WTC11 (cell line): ENCODE results near the gene DHX8. TPM values are rescaled to one million over a fixed set of nuclear protein-coding genes. Genes with fewer than 3 reads are reported as not detected.

ENCODE experiments used
- ATAC-seq: fragments of 200-7000 bp; cut with Tn5 transposase; 2 replicates; pipeline ENCODE4 v1.10.0; 2021; ENCODE audit warnings: mild to moderate bottlenecking, moderate library complexity
- CTCF ChIA-PET: fragments of 300-600 bp; sonication (Branson Sonifier 250); formaldehyde crosslinking; loops from one replicate; lab custom pipeline; 2021; ENCODE audit warnings: antibody characterized with exemption; lab: Charles Lee
- POLR2A ChIA-PET: fragments of 350-600 bp; sonication (Branson Sonifier 250); formaldehyde crosslinking; loops from one replicate; lab custom pipeline; 2021; ENCODE audit warnings: antibody characterized with exemption; lab: Charles Lee
- DNase-seq: peaks from one replicate; pipeline ENCODE4 v3.0.0; 2021; ENCODE audit warnings: low spot score
- H3K27ac Mint-ChIP-seq: 2 replicates; pipeline ENCODE4 v1.8.0; 2021; ENCODE audit warnings: mixed read lengths
- H3K27me3 Mint-ChIP-seq: 2 replicates; pipeline ENCODE4 v1.8.0; 2021; ENCODE audit warnings: low read depth, mild to moderate bottlenecking, moderate library complexity, mixed read lengths
- H3K36me3 Mint-ChIP-seq: 2 replicates; pipeline ENCODE4 v1.8.0; 2021; ENCODE audit warnings: mixed read lengths
- H3K4me1 Mint-ChIP-seq: 2 replicates; pipeline ENCODE4 v1.8.0; 2022; ENCODE audit warnings: mixed read lengths
- H3K4me3 Mint-ChIP-seq: 2 replicates; pipeline ENCODE4 v1.8.0; 2021; ENCODE audit warnings: mild to moderate bottlenecking, moderate library complexity, mixed read lengths
- H3K9me3 Mint-ChIP-seq: 2 replicates; pipeline ENCODE4 v1.8.0; 2021; ENCODE audit warnings: mixed read lengths
- ATF1 ChIP-seq: sonication (generic); formaldehyde crosslinking; IDR thresholded peaks from 2 replicates; pipeline ENCODE4 v1.8.1; 2023; ENCODE audit warnings: mild to moderate bottlenecking, moderate library complexity, missing genetic modification reagents
- ATF3 ChIP-seq: sonication (generic); formaldehyde crosslinking; conservative IDR thresholded peaks from 2 replicates; pipeline ENCODE4 v1.8.1; 2022; ENCODE audit warnings: mild to moderate bottlenecking, missing genetic modification reagents
- CDX4 ChIP-seq: fragments of 250-450 bp; sonication (Bioruptor Pico); IDR thresholded peaks from 2 replicates; pipeline ENCODE4 v1.9.0; 2021; ENCODE audit warnings: moderate library complexity, mild to moderate bottlenecking, inconsistent platforms, borderline replicate concordance
- E2F1 ChIP-seq: sonication (generic); formaldehyde crosslinking; IDR thresholded peaks from 2 replicates; pipeline ENCODE4 v1.8.0; 2022; ENCODE audit warnings: mild to moderate bottlenecking, missing genetic modification reagents
- E2F4 ChIP-seq: sonication (generic); formaldehyde crosslinking; IDR thresholded peaks from 2 replicates; pipeline ENCODE4 v1.8.1; 2022; ENCODE audit warnings: low read depth, mild to moderate bottlenecking, moderate library complexity, missing genetic modification reagents, borderline replicate concordance
- E2F5 ChIP-seq: sonication (generic); formaldehyde crosslinking; IDR thresholded peaks from 2 replicates; pipeline ENCODE4 v1.8.1; 2022; ENCODE audit warnings: mild to moderate bottlenecking, moderate library complexity, missing genetic modification reagents
- EMX1 ChIP-seq: fragments of 250-450 bp; sonication (Bioruptor Pico); IDR thresholded peaks from 2 replicates; pipeline ENCODE4 v1.8.0; 2021; ENCODE audit warnings: mild to moderate bottlenecking
- ERG ChIP-seq: fragments of 250-450 bp; sonication (Bioruptor Pico); IDR thresholded peaks from 2 replicates; pipeline ENCODE4 v1.8.0; 2021; ENCODE audit warnings: mild to moderate bottlenecking
- FOXJ3 ChIP-seq: sonication (generic); formaldehyde crosslinking; IDR thresholded peaks from 2 replicates; pipeline ENCODE4 v1.9.0; 2021; ENCODE audit warnings: missing genetic modification reagents, mild to moderate bottlenecking, borderline replicate concordance
- FOXK1 ChIP-seq: sonication (generic); formaldehyde crosslinking; IDR thresholded peaks from 2 replicates; pipeline ENCODE4 v1.8.0; 2022; ENCODE audit warnings: mild to moderate bottlenecking, moderate library complexity, missing genetic modification reagents
- GTF2I ChIP-seq: fragments of 250-450 bp; sonication (Bioruptor Pico); conservative IDR thresholded peaks from 2 replicates; pipeline ENCODE4 v1.4.0; 2021; ENCODE audit warnings: mild to moderate bottlenecking
- HMGA2 ChIP-seq: fragments of 250-450 bp; sonication (Bioruptor Pico); IDR thresholded peaks from 2 replicates; pipeline ENCODE4 v1.4.0; 2021; ENCODE audit warnings: mild to moderate bottlenecking, moderate library complexity
- JUN ChIP-seq: sonication (generic); formaldehyde crosslinking; IDR thresholded peaks from 2 replicates; pipeline ENCODE4 v1.8.0; 2023; ENCODE audit warnings: mild to moderate bottlenecking, missing genetic modification reagents
- NR1H2 ChIP-seq: sonication (generic); formaldehyde crosslinking; IDR thresholded peaks from 2 replicates; pipeline ENCODE4 v1.9.0; 2021; ENCODE audit warnings: mild to moderate bottlenecking, moderate library complexity, missing genetic modification reagents
- NR2C2 ChIP-seq: sonication (generic); formaldehyde crosslinking; IDR thresholded peaks from 2 replicates; pipeline ENCODE4 v1.8.0; 2022; ENCODE audit warnings: mild to moderate bottlenecking, missing genetic modification reagents
- NR3C1 ChIP-seq: sonication (generic); formaldehyde crosslinking; conservative IDR thresholded peaks from 2 replicates; pipeline ENCODE4 v1.8.1; 2023; ENCODE audit warnings: low read depth, mild to moderate bottlenecking, missing genetic modification reagents
- PREB ChIP-seq: sonication (generic); formaldehyde crosslinking; IDR thresholded peaks from 2 replicates; pipeline ENCODE4 v1.8.1; 2022; ENCODE audit warnings: mild to moderate bottlenecking, missing genetic modification reagents, moderate library complexity, borderline replicate concordance
- RELA ChIP-seq: sonication (generic); formaldehyde crosslinking; IDR thresholded peaks from 2 replicates; pipeline ENCODE4 v1.8.1; 2022; ENCODE audit warnings: missing genetic modification reagents, mild to moderate bottlenecking, borderline replicate concordance
- RORB ChIP-seq: fragments of 250-450 bp; sonication (Bioruptor Pico); IDR thresholded peaks from 2 replicates; pipeline ENCODE4 v1.9.0; 2021; ENCODE audit warnings: mild to moderate bottlenecking
- SMAD4 ChIP-seq: sonication (generic); formaldehyde crosslinking; IDR thresholded peaks from 2 replicates; pipeline ENCODE4 v1.8.0; 2022; ENCODE audit warnings: mild to moderate bottlenecking, missing genetic modification reagents
- SOX15 ChIP-seq: fragments of 250-450 bp; sonication (Bioruptor Pico); IDR thresholded peaks from 2 replicates; pipeline ENCODE4 v1.9.0; 2021; ENCODE audit warnings: mild to moderate bottlenecking
- TEAD1 ChIP-seq: sonication (generic); formaldehyde crosslinking; IDR thresholded peaks from 2 replicates; pipeline ENCODE4 v1.8.0; 2022; ENCODE audit warnings: mild to moderate bottlenecking, missing genetic modification reagents
- ZBTB21 ChIP-seq: sonication (generic); formaldehyde crosslinking; IDR thresholded peaks from 2 replicates; pipeline ENCODE4 v1.8.1; 2023; ENCODE audit warnings: mild to moderate bottlenecking, missing genetic modification reagents, borderline replicate concordance
- ZNF317 ChIP-seq: sonication (generic); formaldehyde crosslinking; IDR thresholded peaks from 2 replicates; pipeline ENCODE4 v1.8.1; 2023; ENCODE audit warnings: low read depth, mild to moderate bottlenecking, moderate library complexity, missing genetic modification reagents, borderline replicate concordance
- ZNF416 ChIP-seq: fragments of 250-450 bp; sonication (Bioruptor Pico); IDR thresholded peaks from 2 replicates; pipeline ENCODE4 v1.9.0; 2021; ENCODE audit warnings: mild to moderate bottlenecking, inconsistent platforms
- ZNF671 ChIP-seq: fragments of 250-450 bp; sonication (Bioruptor Pico); IDR thresholded peaks from 2 replicates; pipeline ENCODE4 v1.8.0; 2021; ENCODE audit warnings: mild to moderate bottlenecking
- ZSCAN18 ChIP-seq: fragments of 250-450 bp; sonication (Bioruptor Pico); IDR thresholded peaks from 2 replicates; pipeline ENCODE4 v2.1.2; 2022; ENCODE audit warnings: mild to moderate bottlenecking, moderate library complexity
- total RNA-seq: library from RNA; stranded (reverse); gene quantifications from 3 replicates; pipeline ENCODE4 v1.2.3, GENCODE V29; 2021

DHX8 gene
- total RNA-seq, 1 experiment from 2014 or later: 58.5 TPM

GRCh38 chr17:43465049-43465448 is 18.7 kb upstream of the DHX8 start (continued):
- TF ChIP-seq ZSCAN18 (CRISPR knock-in tag): no peak
- no peak for TF ChIP-seq ZNF416 (CRISPR knock-in tag)
- no peak for TF ChIP-seq E2F5
- TF ChIP-seq SOX15 (CRISPR knock-in tag): no peak
- TF ChIP-seq NR2C2 (CRISPR knock-in tag): no peak
- TF ChIP-seq GTF2I (CRISPR knock-in tag): no peak
- no peak for TF ChIP-seq E2F1 (CRISPR knock-in tag)
- TF ChIP-seq HMGA2 (CRISPR knock-in tag): no peak
- TF ChIP-seq TEAD1 (CRISPR knock-in tag): no peak
- TF ChIP-seq, all 79 proteins: peak for 0

GRCh38 chr17:43467981-43468581 is 15.7 kb upstream of the DHX8 start:
- Mint-ChIP-seq H3K27ac (no peak overlapping the region), H3K9me3 (no peaks in the 10 kb centered on the region), H3K4me1 (no peaks in the 10 kb centered on the region), H3K4me3 (no peak overlapping the region), H3K27me3 (no peaks in the 10 kb centered on the region), H3K36me3 (no peaks in the 10 kb centered on the region)
- ChIA-PET CTCF (interaction anchor here (1.4 kb wide), 1 partner anchor 16 kb away, joined by 6 read pairs; the partner anchor contains the start of gene DHX8), POLR2A (no interaction called here)
- TF ChIP-seq ATF1 (no peak), EMX1 (CRISPR knock-in tag) (no peak), ERG (CRISPR knock-in tag) (no peak), ATF3 (no peak), ZNF317 (CRISPR knock-in tag) (no peak), ZNF671 (CRISPR knock-in tag) (no peak), CDX4 (CRISPR knock-in tag) (no peak)
- ATAC-seq: no peak
- no peak for DNase-seq

GRCh38 chr17:43468691-43469139 is 15.1 kb upstream of the DHX8 start:
- DNase-seq (no peak), ATAC-seq (no peak)
- no peaks in the 10 kb centered on the region for H3K36me3 Mint-ChIP-seq
- no peaks in the 10 kb centered on the region for H3K9me3 Mint-ChIP-seq
- ChIA-PET POLR2A (no interaction called here), CTCF (interaction anchor here (1.4 kb wide), 1 partner anchor 15 kb away, joined by 6 read pairs; the partner anchor contains the start of gene DHX8)
- no peak overlapping the region for H3K27ac Mint-ChIP-seq
- no peak overlapping the region for H3K4me3 Mint-ChIP-seq
- H3K4me1 Mint-ChIP-seq: no peaks in the 10 kb centered on the region
- no peaks in the 10 kb centered on the region for H3K27me3 Mint-ChIP-seq
- TF ChIP-seq ZNF416 (CRISPR knock-in tag) (no peak), RORB (CRISPR knock-in tag) (no peak), E2F4 (CRISPR knock-in tag) (no peak), JUN (CRISPR knock-in tag) (no peak), EMX1 (CRISPR knock-in tag) (no peak), NR3C1 (CRISPR knock-in tag) (no peak), SMAD4 (CRISPR knock-in tag) (no peak), RELA (no peak), FOXJ3 (CRISPR knock-in tag) (no peak), PREB (CRISPR knock-in tag) (no peak), FOXK1 (no peak), ZNF671 (CRISPR knock-in tag) (no peak), ZBTB21 (no peak), NR1H2 (CRISPR knock-in tag) (no peak)
